HG02642 (cell line): ENCODE data around the gene DLG2.

Experiments
- ATAC-seq: cut with Tn5 transposase; IDR thresholded peaks from one replicate; pipeline ENCODE4 v1.9.1; 2021; ENCODE audit warnings: mild to moderate bottlenecking; ENCODE audit not compliant: unreplicated experiment, poor library complexity

Gene DLG2

DNA sequence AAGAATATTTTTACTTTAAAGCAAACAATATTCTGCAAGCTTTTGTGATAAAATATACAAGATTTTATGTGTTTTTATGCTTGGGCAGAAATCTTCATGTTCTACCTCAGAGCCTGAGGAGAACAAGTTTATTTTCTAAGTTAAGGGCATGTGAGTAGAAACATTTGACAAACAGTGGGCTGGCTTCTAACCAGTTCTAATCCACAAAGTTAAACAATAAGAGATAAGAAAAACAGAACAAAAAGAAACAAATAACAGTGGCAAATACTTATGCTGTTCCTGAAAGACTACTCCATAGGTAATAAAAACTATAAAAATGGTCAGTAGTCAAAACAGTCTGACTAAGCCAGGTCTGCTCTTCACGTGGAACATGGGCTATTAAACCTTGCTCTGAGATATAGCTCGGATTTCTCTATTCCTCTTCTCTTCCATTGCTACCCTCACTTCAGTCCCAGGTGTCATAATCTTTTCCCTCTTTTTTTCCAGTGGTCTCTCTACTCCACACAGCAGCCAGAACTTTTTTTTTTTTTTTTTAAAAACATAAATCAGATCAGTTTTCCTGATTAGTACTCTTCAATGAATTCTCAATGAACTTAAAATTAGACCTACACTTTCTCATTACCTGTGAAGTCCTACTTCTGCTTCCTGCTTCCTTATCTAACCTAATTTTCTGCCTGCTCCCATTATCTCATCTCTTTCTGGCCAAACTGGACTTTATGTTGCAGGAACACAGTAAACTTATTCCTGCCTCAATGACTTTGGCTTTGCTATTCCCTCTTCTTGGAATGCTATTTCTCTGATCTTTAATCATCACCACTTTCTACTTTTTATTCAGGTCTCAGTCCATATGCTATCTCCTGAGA is 1669.9 kb downstream of the DLG2 start:
- no peak for ATAC-seq

GRCh38 chr11:83956119-83956697 is 1670.9 kb downstream of the DLG2 start:
- no peak for ATAC-seq

DNA sequence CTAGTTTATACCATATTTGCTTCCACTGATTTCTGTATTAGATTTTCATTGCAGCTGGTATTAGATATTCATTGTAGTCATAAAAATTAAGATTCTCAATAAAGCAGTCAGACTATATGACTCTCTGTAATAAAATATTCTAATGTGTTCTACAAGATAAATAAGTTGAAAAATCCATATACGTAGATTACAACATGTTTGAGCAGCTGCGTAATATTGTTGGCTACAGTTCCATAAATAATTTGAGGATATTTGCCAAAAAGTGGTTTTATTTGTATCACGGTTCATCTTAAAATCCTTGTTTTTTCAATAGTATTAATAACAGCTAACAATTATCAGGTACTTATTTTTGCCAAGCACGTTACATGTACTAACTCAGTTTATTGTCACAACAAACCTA is 1672.4 kb downstream of the DLG2 start:
- ATAC-seq, result no peak

DNA sequence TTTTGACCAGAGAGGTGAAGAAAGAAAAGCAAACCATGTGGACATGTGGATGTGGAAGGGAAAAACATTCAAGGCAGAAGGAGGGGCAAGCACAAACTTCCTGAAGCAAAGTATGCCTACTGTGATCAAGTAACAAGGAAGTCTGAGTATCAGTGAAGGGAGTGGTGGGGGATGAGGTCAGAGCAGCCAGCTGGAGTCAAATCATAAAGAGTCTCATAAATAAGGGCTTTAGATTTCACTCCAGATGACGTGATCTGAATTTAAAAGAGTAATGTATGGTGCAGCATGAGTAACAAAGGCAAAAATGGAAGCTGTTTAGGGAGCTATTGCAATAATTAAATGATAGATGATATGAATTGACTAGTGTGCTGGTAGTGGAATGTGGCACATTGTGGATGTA is 1675.6 kb downstream of the DLG2 start:
- ATAC-seq, result no peak

DNA sequence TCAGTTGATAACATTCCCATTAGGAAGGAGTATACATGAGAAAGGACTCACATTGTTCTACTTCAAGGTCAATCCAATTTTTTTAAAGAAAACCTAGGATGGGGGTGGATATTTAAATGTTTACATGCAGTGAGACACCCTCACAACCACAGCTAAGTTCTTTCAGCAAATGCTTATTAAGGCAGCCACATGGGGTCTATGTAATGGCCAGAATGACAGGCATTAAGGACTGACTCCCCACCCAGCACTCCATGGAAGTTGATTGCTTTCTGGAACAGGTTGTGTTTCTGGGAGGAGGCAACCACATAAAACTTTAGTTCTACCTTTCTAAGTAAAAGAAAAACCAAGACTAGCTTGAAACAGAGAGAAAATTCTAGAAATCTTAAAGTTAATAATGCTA is 1678.9 kb downstream of the DLG2 start:
- no peak for ATAC-seq

DNA sequence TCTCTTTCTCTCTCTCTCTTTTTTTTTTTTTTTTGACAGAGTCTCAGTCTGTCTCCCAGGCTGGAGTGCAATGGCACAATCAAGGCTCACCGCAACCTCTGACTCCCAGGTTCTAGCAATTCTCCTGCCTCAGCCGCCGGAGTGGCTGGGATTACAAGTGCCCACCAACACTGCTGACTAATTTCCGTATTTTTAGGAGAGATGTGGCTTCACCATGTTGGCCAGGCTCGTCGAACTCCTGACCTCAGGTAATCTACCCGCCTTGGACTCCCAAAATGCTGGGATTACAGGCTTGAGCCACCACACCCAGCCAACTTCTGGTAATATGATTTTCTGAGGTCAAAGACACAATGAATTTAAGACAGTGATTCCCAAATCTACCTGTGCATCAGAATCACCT is 1681.2 kb downstream of the DLG2 start:
- ATAC-seq, result no peak

- ATAC-seq, result no peak
These were observed 1686.1 kb downstream of the DLG2 start for GRCh38 chr11:83941050-83941449.

GRCh38 chr11:83938148-83938547 is 1689.0 kb downstream of the DLG2 start:
- no peak for ATAC-seq

- ATAC-seq, result no peak
These were observed 1694.1 kb downstream of the DLG2 start for GRCh38 chr11:83933008-83933407.

DNA sequence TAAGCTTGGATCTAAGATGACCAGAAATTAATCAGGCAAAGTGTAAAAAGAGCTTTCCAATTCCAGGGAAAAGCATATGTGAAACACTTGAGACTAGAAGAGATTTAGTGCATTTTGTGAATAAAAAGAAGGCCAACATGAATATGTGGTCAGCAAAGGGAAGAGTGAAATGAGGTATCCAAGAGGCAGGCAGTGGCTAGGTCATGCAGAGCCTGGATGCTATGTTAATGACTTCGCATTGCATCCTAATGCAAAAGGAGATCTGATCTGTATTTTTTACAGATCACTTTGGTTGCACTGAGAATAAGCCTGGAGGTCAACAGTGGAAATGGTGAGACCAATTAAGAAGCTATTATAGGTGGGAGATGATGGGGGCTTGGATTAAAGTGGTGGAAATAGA is 1699.7 kb downstream of the DLG2 start:
- ATAC-seq, result no peak

GRCh38 chr11:83924795-83925542 is 1702.2 kb downstream of the DLG2 start:
- ATAC-seq, result no peak

- no peak for ATAC-seq
These were observed 1703.2 kb downstream of the DLG2 start for GRCh38 chr11:83923961-83924360.

DNA sequence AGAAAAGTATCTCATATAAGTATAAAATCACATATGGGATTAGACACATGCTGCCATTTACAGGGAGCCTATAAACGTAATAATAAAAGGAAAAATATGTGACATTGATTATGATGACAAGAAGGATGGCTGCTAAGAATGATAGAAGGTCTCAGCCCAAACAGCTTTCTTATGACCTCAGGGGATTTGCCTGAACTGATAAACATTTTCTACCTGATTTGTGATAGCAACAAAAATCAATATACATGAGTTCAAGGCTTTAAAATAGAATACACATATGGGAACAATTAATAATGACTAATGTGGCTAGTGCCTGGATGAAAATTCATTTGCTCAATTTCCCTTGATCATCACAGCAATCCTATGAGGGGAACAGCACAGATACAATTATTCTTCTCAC is 1704.2 kb downstream of the DLG2 start:
- no peak for ATAC-seq

DNA sequence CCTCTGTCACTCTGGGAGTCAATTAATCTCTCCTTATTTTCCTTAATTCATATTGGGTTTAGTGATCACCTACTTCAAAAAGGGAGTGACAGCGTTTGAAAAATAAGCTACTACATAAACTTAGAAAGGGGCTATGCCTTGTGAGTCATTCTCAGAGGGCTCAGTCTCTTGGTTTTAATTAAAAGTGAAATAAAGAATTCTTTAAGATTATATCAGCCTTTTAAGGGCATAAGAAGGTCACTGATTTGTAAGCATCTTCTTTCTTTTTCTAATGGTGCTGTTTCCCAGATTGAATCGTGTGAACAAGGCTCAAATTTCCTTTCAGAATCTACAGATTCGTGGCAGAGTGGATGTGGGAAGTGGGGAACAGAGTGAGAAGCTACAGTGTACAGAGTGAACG is 1704.8 kb downstream of the DLG2 start:
- no peak for ATAC-seq

DNA sequence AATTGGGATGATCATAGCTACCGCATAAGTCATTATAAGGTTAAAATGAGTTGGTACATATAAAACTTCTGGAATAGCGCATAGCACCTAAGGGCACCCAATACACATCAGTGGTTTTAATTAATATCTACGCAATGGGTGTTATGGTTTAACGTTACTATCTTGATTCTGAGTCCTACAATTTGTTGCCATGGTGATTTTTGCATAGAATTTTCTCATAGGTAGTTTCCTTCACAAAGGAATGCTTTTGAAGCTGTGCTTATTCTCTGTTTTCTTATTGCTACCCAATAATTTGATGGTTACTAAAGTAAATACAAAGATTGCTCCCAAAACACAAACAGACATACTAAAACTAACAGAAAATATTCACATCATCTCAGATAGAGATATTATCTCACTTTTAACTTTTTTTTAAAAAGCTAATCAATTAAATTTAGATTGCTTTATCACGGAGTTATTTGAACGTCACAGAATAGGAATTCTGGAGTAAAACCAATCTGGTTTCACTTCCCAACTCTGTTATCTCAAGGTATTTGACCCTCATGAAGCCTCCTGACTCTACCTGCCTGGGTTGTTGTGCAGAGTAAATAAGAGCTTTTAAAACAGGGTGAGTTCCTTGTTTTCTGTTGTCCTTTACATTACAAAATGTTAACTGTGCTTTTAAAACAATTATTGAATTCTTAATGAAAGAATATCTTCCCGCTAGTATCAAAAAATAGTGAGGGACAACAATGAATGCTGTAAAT is 1705.5 kb downstream of the DLG2 start:
- no peak for ATAC-seq

GRCh38 chr11:83918476-83918875 is 1708.7 kb downstream of the DLG2 start:
- no peak for ATAC-seq

DNA sequence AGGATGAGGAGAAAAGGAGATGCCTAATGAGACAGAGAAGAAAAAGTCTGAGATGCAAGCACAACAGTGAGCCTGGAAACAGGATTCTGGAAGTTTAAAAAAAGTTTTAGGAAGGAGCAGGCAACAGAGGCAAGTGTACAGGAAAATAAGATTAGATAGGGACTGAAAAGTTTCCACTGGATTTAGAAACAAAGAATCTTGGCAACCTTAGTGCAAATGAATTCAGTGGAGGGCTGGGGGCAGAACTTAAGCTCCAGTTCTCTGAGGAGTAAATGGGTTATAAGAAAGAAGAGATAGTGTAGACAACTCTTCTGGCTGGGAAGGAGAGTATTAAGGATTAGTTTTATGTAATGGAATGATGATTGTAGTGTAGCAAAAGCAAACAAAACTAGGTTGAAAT is 1712.1 kb downstream of the DLG2 start:
- ATAC-seq, result no peak

DNA sequence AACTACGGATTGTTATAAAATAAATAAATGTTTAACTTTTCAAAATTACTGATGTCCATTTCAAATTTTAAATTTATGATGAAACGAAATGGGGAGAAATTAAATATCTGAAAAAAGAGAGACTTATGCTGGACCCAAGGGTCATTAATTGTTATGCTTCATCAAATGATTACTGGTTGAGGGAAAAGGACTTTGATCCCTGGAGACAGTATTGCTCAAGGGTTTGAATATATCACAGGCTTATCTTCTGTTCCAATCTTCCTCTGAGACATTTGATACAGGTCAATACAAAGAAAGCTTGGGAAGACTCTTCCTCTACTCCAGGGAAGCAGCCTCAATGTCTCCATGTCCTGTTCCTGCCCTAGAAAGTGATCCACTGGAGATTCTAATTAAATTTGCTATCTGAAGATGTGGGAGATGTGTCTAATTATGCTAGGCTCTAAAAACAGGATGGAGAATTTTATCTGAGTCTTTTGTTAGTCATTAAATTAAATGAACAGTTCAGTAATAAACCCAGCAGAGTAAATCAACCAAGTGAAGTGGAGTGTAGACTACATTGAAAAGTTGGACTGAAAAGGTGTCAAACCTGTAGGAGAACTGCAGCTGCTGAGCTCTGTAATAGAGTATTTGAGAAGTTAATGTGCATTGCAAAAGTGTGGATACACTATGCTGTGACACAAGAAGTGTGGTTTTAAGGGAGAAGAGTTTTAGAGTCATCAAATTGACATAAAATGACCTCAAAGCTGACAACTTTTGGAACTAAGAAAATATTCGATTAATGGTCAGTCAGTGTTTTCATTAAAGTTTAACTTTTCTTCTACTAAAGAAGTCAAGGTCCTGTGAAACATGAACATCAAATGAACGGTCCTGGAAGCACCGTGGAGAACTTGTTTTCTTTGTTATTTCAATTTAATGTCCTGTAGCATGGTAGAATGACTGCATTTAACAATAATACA is 1717.3 kb downstream of the DLG2 start:
- no peak for ATAC-seq

DNA sequence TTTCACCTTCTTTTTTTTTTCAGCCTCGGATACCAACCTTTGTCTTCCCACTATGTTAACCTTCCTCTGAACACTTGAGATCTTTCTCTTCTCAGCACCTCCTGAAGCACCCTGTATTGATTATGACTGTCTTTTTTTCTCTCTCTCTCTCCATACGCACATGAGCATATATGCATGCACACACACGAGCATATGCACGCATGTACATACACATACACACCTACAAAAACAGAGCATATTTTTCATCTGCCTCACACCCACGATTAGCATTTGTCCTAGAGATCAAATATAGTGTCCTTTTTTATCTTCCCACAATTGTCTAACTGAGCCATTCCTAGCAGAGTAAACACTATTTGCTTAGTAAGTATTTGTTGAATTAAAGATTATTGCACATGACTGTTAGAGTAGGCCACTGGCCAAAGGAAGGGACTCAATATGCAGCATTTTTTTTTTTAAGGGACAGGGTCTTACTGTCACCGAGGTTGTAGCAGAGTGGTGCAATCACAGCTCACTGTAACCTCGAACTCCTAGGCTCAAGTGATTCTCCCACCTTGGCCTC is 1718.8 kb downstream of the DLG2 start:
- no peak for ATAC-seq
